Fibroblast of peridontal ligament (primary cell): ENCODE measurements around the gene ATP5ME.
"Not testable (repeated sequence)": the region's sequence is repeated elsewhere in the genome, so short reads cannot be mapped to it uniquely, and the experiment has no call there.

Experiments used
- DNase-seq: peaks from one replicate; pipeline ENCODE4 v3.0.0-alpha.2; 2010; ENCODE audit errors: extremely low read depth

ATP5ME gene

GRCh38 chr4:668219-668618 lies 5.9 kb downstream of the ATP5ME start:
- DNase-seq, result not testable (repeated sequence)

- no peak for DNase-seq
These were observed 6.5 kb downstream of the ATP5ME start for GRCh38 chr4:667545-667925.

GRCh38 chr4:666822-667544 lies 7.1 kb downstream of the ATP5ME start:
- DNase-seq, result no peak

GRCh38 chr4:666436-666810 lies 7.7 kb downstream of the ATP5ME start:
- no peak for DNase-seq

GRCh38 chr4:665751-666435 lies 8.2 kb downstream of the ATP5ME start:
- DNase-seq, result no peak

GRCh38 chr4:665381-665750 lies 8.7 kb downstream of the ATP5ME start:
- DNase-seq, result no peak

GRCh38 chr4:664713-665231 lies 9.3 kb downstream of the ATP5ME start:
- DNase-seq, result no peak

- DNase-seq, result no peak
These were observed 10.3 kb downstream of the ATP5ME start for GRCh38 chr4:663438-664428.

- no peak for DNase-seq
These were observed 11.0 kb downstream of the ATP5ME start for GRCh38 chr4:663046-663437.

- DNase-seq, result no peak
These were observed 12.0 kb downstream of the ATP5ME start for GRCh38 chr4:661881-662761.

GRCh38 chr4:661231-661630 lies 12.8 kb downstream of the ATP5ME start:
- DNase-seq, result no peak

- no peak for DNase-seq
These were observed 13.7 kb downstream of the ATP5ME start for GRCh38 chr4:660401-660800.

GRCh38 chr4:659851-660250 lies 14.2 kb downstream of the ATP5ME start:
- DNase-seq, result no peak

GRCh38 chr4:658681-659667 lies 15.1 kb downstream of the ATP5ME start:
- no peak for DNase-seq

GRCh38 chr4:657834-658667 lies 16.0 kb downstream of the ATP5ME start:
- DNase-seq, result no peak

- DNase-seq, result no peak
These were observed 16.7 kb downstream of the ATP5ME start for GRCh38 chr4:657338-657833.

GRCh38 chr4:656436-657337 lies 17.4 kb downstream of the ATP5ME start:
- DNase-seq, result no peak
